ENCODE data around the gene TBCEL.

The TBCEL gene

GRCh38 chr11:121067026-121067425, 43.1 kb downstream of the TBCEL start:
- no peak overlapping the region for H3K18ac ChIP-seq (ENCODE audit: low read depth in 1 of 2, low read length in 2 of 2)
- H3K36me3 ChIP-seq (ENCODE audit: control insufficient read depth in 1 of 2, insufficient read depth in 2 of 2, low read depth in 1 of 2, low read length in 2 of 2), result peaks cover 6 to 88% of the 10 kb centered on the region in 2 experiments
- H2AK5ac ChIP-seq (ENCODE audit: low read length, severe bottlenecking), result no peak overlapping the region
- no peaks in the 10 kb centered on the region for H3K4me1 ChIP-seq (ENCODE audit: control insufficient read depth, insufficient read depth, low read depth, low read length)
- H3K79me1 ChIP-seq (replicated peaks; ENCODE audit: low read length, poor library complexity, severe bottlenecking), result no peaks in the 10 kb centered on the region
- H2BK5ac ChIP-seq (ENCODE audit: low read depth, low read length, poor library complexity, severe bottlenecking), result no peak overlapping the region
- no peak overlapping the region for H3K4me3 ChIP-seq (ENCODE audit: insufficient read depth in 1 of 2, low read depth in 1 of 2, low read length in 2 of 2)
- H3K27me3 ChIP-seq (ENCODE audit: control insufficient read depth in 1 of 2, insufficient read depth in 1 of 2, low read length in 2 of 2), result no peaks in the 10 kb centered on the region
- no peak overlapping the region for H3K4me2 ChIP-seq (ENCODE audit: low read length, poor library complexity, severe bottlenecking)
- H2AFZ ChIP-seq (ENCODE audit: low read depth, low read length), result no peak overlapping the region
- no peak for DNase-seq
- H3K9ac ChIP-seq (ENCODE audit: low read length), result no peak overlapping the region
- H2BK15ac ChIP-seq (ENCODE audit: low read depth, poor library complexity, severe bottlenecking), result no peak overlapping the region
- no peak overlapping the region for H3K23ac ChIP-seq (ENCODE audit: low read length in 2 of 2)
- H4K8ac ChIP-seq (ENCODE audit: low read length), result no peak overlapping the region
- no peak overlapping the region for H2BK120ac ChIP-seq (ENCODE audit: low read depth, low read length)
- H3K4ac ChIP-seq (ENCODE audit: low read depth in 1 of 2, low read length in 2 of 2), result no peak overlapping the region
- no peak overlapping the region for H2BK12ac ChIP-seq (ENCODE audit: low read length in 2 of 2)
- no peak overlapping the region for H4K91ac ChIP-seq (ENCODE audit: low read length)
- H3K9me3 ChIP-seq (ENCODE audit: control insufficient read depth, low read length), result no peaks in the 10 kb centered on the region
- H3K27ac ChIP-seq (ENCODE audit: low read length, poor library complexity, severe bottlenecking), result no peak overlapping the region
- WGBS, result no CpG with 5 or more reads among the region's 3 CpGs
- H3K14ac ChIP-seq (ENCODE audit: low read length in 2 of 2), result no peak overlapping the region

GRCh38 chr11:121067453-121067852, 43.6 kb downstream of the TBCEL start:
- no peak overlapping the region for H3K4me3 ChIP-seq (ENCODE audit: insufficient read depth in 1 of 2, low read depth in 1 of 2, low read length in 2 of 2)
- H3K27me3 ChIP-seq (ENCODE audit: control insufficient read depth in 1 of 2, insufficient read depth in 1 of 2, low read length in 2 of 2), result no peaks in the 10 kb centered on the region
- H3K14ac ChIP-seq (ENCODE audit: low read length in 2 of 2), result no peak overlapping the region
- H2BK12ac ChIP-seq (ENCODE audit: low read length in 2 of 2), result no peak overlapping the region
- no peak overlapping the region for H3K27ac ChIP-seq (ENCODE audit: low read length, poor library complexity, severe bottlenecking)
- no peak overlapping the region for H4K91ac ChIP-seq (ENCODE audit: low read length)
- no peak overlapping the region for H2BK5ac ChIP-seq (ENCODE audit: low read depth, low read length, poor library complexity, severe bottlenecking)
- H3K79me1 ChIP-seq (replicated peaks; ENCODE audit: low read length, poor library complexity, severe bottlenecking), result no peaks in the 10 kb centered on the region
- H3K9me3 ChIP-seq (ENCODE audit: control insufficient read depth, low read length), result no peaks in the 10 kb centered on the region
- H3K18ac ChIP-seq (ENCODE audit: low read depth in 1 of 2, low read length in 2 of 2), result no peak overlapping the region
- H3K4ac ChIP-seq (ENCODE audit: low read depth in 1 of 2, low read length in 2 of 2), result no peak overlapping the region
- no peaks in the 10 kb centered on the region for H3K4me1 ChIP-seq (ENCODE audit: control insufficient read depth, insufficient read depth, low read depth, low read length)
- no peak overlapping the region for H3K9ac ChIP-seq (ENCODE audit: low read length)
- peaks cover 6 to 84% of the 10 kb centered on the region in 2 experiments for H3K36me3 ChIP-seq (ENCODE audit: control insufficient read depth in 1 of 2, insufficient read depth in 2 of 2, low read depth in 1 of 2, low read length in 2 of 2)
- no peak overlapping the region for H2BK120ac ChIP-seq (ENCODE audit: low read depth, low read length)
- H2BK15ac ChIP-seq (ENCODE audit: low read depth, poor library complexity, severe bottlenecking), result no peak overlapping the region
- no peak overlapping the region for H2AFZ ChIP-seq (ENCODE audit: low read depth, low read length)
- H3K23ac ChIP-seq (ENCODE audit: low read length in 2 of 2), result no peak overlapping the region
- no peak overlapping the region for H3K4me2 ChIP-seq (ENCODE audit: low read length, poor library complexity, severe bottlenecking)
- H2AK5ac ChIP-seq (ENCODE audit: low read length, severe bottlenecking), result no peak overlapping the region
- DNase-seq, result peak; percentile 19
- H4K8ac ChIP-seq (ENCODE audit: low read length), result no peak overlapping the region
- WGBS, result 54% methylated on average over 2 of the region's 2 CpGs

- Histone ChIP-seq H2BK12ac (ENCODE audit: low read length in 2 of 2) (no peak overlapping the region), H2AK5ac (ENCODE audit: low read length, severe bottlenecking) (no peak overlapping the region), H3K4me1 (ENCODE audit: control insufficient read depth, insufficient read depth, low read depth, low read length) (no peaks in the 10 kb centered on the region), H3K9me3 (ENCODE audit: control insufficient read depth, low read length) (no peaks in the 10 kb centered on the region), H3K9ac (ENCODE audit: low read length) (no peak overlapping the region), H3K4me2 (ENCODE audit: low read length, poor library complexity, severe bottlenecking) (no peak overlapping the region), H3K27ac (ENCODE audit: low read length, poor library complexity, severe bottlenecking) (no peak overlapping the region), H3K23ac (ENCODE audit: low read length in 2 of 2) (no peak overlapping the region), H3K4me3 (ENCODE audit: insufficient read depth in 1 of 2, low read depth in 1 of 2, low read length in 2 of 2) (no peak overlapping the region), H2BK15ac (ENCODE audit: low read depth, poor library complexity, severe bottlenecking) (no peak overlapping the region), H3K18ac (ENCODE audit: low read depth in 1 of 2, low read length in 2 of 2) (no peak overlapping the region), H2BK120ac (ENCODE audit: low read depth, low read length) (no peak overlapping the region), H4K91ac (ENCODE audit: low read length) (no peak overlapping the region), H3K79me1 (replicated peaks; ENCODE audit: low read length, poor library complexity, severe bottlenecking) (no peaks in the 10 kb centered on the region), H2AFZ (ENCODE audit: low read depth, low read length) (no peak overlapping the region), H4K8ac (ENCODE audit: low read length) (no peak overlapping the region), H3K4ac (ENCODE audit: low read depth in 1 of 2, low read length in 2 of 2) (peak overlapping the region in 1 of 2 experiments; percentile 30), H3K27me3 (ENCODE audit: control insufficient read depth in 1 of 2, insufficient read depth in 1 of 2, low read length in 2 of 2) (no peaks in the 10 kb centered on the region), H3K36me3 (ENCODE audit: control insufficient read depth in 1 of 2, insufficient read depth in 2 of 2, low read depth in 1 of 2, low read length in 2 of 2) (peaks cover 6 to 81% of the 10 kb centered on the region in 2 experiments), H2BK5ac (ENCODE audit: low read depth, low read length, poor library complexity, severe bottlenecking) (no peak overlapping the region), H3K14ac (ENCODE audit: low read length in 2 of 2) (no peak overlapping the region)
- no peak for DNase-seq
- WGBS, result 89% methylated on average over 6 of the region's 6 CpGs
Measured at GRCh38 chr11:121067962-121068647, 44.2 kb downstream of the TBCEL start.

- Histone ChIP-seq H4K91ac (ENCODE audit: low read length) (no peak overlapping the region), H2BK12ac (ENCODE audit: low read length in 2 of 2) (no peak overlapping the region), H3K4me2 (ENCODE audit: low read length, poor library complexity, severe bottlenecking) (no peak overlapping the region), H3K27me3 (ENCODE audit: control insufficient read depth in 1 of 2, insufficient read depth in 1 of 2, low read length in 2 of 2) (no peaks in the 10 kb centered on the region), H4K8ac (ENCODE audit: low read length) (no peak overlapping the region), H3K36me3 (ENCODE audit: control insufficient read depth in 1 of 2, insufficient read depth in 2 of 2, low read depth in 1 of 2, low read length in 2 of 2) (peaks cover 6 to 76% of the 10 kb centered on the region in 2 experiments), H3K18ac (ENCODE audit: low read depth in 1 of 2, low read length in 2 of 2) (no peak overlapping the region), H3K4me1 (ENCODE audit: control insufficient read depth, insufficient read depth, low read depth, low read length) (no peaks in the 10 kb centered on the region), H2BK5ac (ENCODE audit: low read depth, low read length, poor library complexity, severe bottlenecking) (no peak overlapping the region), H3K79me1 (replicated peaks; ENCODE audit: low read length, poor library complexity, severe bottlenecking) (no peaks in the 10 kb centered on the region), H2BK120ac (ENCODE audit: low read depth, low read length) (no peak overlapping the region), H3K4me3 (ENCODE audit: insufficient read depth in 1 of 2, low read depth in 1 of 2, low read length in 2 of 2) (no peak overlapping the region), H3K9me3 (ENCODE audit: control insufficient read depth, low read length) (no peaks in the 10 kb centered on the region), H2AFZ (ENCODE audit: low read depth, low read length) (no peak overlapping the region), H3K14ac (ENCODE audit: low read length in 2 of 2) (no peak overlapping the region), H3K9ac (ENCODE audit: low read length) (no peak overlapping the region), H2AK5ac (ENCODE audit: low read length, severe bottlenecking) (no peak overlapping the region), H3K27ac (ENCODE audit: low read length, poor library complexity, severe bottlenecking) (no peak overlapping the region), H3K4ac (ENCODE audit: low read depth in 1 of 2, low read length in 2 of 2) (no peak overlapping the region), H3K23ac (ENCODE audit: low read length in 2 of 2) (no peak overlapping the region), H2BK15ac (ENCODE audit: low read depth, poor library complexity, severe bottlenecking) (no peak overlapping the region)
- WGBS, result 98% methylated on average over 6 of the region's 6 CpGs
- DNase-seq, result no peak
Measured at GRCh38 chr11:121068787-121069186, 44.9 kb downstream of the TBCEL start.
